ENCODE measurements around the gene SLC27A1.
A peak's percentile ranks its signal among the peaks of the same experiment; 100 is the strongest.

The SLC27A1 gene

DNA sequence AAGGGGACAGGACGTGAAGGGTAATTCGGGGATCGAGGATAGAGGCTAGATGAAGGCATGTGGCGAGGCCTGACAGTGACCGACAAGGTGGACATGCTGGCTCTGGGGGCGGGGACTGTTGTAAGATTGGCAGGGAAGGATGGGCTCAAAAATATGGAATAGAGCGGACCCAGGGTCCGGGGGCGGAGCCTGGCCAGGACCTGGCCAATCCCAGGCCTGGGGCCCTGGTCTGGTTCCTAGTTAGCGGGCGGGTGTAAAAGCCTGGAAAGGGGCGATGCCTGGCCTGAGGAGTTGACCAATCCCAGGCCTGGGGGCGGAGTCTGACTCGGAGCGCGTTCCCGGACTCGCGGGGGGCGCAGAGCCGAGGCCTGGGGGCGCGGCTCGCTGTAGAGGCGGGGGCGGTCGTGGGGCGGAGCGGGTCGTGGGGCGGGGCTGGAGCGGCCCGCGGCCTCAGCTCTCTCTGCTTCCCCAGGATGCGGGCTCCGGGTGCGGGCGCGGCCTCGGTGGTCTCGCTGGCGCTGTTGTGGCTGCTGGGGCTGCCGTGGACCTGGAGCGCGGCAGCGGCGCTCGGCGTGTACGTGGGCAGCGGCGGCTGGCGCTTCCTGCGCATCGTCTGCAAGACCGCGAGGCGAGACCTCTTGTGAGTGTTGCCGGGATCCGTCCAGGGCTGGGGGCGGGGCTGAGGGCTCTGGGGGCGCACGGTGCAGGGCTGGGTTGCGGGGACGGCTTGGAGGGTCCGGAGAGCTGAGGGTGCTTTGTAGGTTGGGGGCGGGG lies at the start of gene SLC27A1:
TSS of gene SLC27A1 (plus strand) at position 457 of the 774 bp plus-strand sequence. CDS start at position 474, 17 bp downstream.
- DNase-seq (ENCODE audit: low read depth in 2 of 2) = peak; percentile 77 to 88

DNA sequence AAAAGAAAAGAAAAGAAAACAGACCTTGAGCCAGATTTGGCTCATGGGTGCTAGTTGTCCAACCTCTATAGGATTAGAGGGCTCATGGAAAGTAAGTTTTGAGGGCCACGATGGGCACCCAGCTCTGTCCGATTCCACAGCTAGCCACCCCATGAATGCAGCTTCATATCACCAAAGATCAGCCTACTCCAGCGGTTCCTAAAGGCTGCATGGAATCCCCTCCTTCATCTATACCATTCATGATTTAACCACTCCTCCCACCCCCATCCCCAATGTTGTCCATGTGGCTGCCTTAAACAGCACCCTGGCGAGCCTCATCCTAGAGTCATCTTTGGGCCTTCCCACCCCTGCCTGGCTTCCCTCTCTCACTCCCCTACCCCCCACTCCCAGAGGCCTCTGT lies 48.4 kb upstream of the SLC27A1 start:
- DNase-seq (ENCODE audit: low read depth in 2 of 2) = no peak

DNA sequence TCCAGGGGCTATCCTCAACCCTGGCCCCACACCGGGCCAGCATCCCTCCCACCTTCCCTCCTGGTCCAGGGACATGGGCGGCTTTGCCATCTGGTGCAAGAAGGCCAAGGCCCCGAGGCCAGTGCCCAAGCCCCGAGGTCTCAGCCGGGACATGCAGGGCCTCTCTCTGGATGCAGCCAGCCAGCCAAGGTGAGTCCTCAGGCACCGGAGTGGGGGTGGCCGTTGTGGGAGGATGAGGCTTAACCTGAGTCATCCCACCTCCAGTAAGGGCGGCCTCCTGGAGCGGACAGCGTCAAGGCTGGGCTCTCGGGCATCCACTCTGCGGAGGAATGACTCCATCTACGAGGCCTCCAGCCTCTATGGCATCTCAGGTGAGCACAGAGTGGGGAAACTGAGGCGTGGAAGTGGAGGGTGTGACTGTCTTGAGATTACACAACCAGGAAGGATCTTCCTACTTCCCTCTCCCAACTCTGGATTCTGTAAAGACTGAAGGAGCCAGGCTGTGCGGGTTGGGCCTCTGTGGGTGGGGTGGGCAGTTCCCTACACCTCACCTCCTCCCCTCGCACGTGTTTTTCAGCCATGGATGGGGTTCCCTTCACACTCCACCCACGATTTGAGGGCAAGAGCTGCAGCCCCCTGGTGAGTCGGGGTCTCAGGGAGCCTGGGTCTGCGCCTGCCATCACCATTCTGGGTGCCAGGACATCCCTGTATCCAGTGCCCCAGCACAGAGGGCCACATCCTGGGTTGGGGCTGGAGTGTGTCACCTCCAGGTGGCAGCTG lies 46.7 kb upstream of the SLC27A1 start:
- DNase-seq (ENCODE audit: low read depth in 2 of 2) = no peak

DNA sequence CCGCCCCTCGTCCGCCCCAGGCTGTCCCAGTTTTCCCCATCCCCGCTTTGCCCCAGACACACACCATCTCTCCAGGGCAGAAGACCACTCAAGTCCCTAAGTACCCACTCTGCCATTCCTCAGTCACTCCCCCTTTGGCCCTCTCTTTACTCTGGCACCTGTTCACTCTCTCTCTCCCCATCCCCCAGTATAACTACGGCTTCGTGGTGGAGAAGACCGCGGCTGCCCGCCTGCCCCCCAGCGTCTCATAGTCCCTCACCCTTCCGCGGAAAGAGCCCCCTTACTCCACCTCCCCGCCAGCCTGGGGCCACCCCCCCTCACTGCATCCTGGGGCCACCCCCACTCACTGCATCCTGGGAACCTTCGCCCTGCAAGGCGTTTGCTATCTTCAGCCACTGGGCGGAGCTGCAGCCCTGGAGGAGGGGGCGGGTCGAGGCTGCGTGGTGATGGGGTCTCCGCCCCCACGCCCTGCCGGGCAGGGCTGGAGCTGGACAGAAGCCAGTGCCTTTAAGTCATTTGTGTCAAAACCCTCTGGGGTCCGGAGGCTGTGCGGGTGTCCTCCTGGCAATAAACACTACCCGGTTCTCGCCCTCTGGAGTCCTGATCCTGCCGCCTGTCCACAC lies 45.5 kb upstream of the SLC27A1 start:
- DNase-seq (ENCODE audit: low read depth in 2 of 2) = no peak

DNA sequence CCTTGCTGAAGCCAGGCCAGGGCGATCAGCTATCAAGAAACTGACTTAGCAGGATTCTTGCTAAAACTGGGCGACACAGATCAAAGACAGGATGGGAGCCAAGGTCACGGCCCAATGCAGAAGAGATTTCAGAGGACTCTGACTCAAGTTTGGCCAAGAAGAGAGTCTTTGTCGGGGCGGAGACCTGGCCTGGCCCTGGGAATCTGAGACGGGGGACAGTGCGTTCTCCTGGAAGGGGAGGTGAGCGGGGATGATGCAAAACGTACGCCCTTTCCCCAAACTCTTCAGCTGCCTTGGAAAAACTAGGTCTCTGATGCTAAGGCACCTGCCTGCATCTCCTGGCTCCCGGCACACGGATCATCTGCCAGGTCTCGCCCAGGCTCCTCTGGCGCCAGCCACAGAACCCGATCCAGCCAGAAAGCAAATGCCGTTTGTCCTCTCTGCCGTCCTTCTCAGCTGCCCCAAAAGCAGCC lies 40.6 kb upstream of the SLC27A1 start:
- DNase-seq (ENCODE audit: low read depth in 2 of 2) = no peak

DNA sequence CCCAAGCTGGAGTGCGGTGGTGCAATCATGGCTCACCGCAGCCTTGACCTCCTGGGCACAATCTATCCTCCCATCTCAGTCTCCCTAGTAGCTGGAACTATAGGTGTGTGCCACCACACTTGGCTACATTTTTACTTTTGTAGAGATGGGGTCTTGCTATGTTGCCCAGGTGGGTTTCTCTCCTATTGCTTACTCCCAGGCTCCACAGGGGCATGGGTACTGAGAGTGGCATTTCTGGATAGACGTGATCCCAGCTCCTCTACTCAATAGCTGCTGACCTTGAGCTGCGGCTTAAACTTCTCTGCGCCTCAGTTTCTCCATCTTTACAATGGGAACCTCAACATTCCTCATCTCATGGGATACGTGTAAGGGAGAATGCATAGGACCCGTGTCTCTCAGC lies 38.9 kb upstream of the SLC27A1 start:
- DNase-seq (ENCODE audit: low read depth in 2 of 2) = no peak

DNA sequence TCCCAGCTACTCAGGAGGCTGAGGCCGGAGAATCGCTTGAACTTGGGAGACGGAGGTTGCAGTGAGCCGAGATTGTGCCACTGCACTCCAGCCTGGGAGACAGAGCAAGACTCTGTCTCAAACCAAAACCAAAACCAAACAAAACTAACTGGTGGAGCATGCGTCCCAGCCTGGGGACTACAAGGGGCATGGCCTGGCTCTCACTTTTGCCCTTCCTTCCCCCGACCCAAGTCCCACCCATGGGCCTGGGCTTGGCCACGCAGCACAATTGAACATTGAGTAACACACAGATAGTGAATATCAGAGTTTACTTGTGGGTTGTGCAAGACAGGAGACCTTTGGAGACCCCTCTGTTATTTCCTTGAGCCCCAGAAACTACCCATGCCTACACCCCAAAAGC lies 35.1 kb upstream of the SLC27A1 start:
- DNase-seq (ENCODE audit: low read depth in 2 of 2) = no peak

DNA sequence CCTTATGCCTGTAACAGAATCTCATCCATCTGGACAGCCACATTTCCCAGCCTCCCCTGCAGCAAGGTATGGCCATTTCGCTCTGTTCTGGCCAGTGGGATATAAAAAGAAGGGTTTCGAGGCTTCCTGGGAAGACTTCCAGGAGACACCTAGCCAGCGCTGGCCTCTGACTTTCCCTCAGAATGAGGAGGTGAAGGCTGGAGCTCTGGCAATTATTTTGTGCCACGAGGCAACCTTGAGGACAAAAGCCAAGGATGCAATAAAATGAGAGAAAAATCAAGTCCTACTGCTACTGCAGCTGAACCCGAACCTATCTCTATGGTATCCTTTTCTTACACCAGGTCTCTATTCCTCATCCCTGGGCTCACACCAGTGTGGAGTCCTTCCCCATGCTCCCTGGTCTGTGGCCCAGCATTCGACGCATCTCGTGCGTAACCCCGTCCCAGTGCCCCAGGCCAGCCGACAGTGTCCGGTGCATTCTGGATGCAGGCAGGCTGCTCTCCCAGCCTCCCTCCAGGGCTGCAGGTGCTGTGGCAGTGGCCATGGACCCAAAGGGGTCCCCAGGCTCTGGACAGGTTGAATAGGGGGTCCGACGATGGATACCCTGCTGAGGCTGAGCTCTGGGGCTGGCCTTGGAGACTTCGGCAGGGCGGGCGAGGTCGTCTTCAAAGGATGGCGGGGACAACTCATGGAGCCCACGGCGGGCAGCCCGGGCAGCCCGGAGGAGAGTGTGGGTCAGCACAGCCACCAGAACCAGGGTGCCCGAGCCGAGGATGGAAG lies 34.0 kb upstream of the SLC27A1 start:
- DNase-seq (ENCODE audit: low read depth in 2 of 2) = no peak

DNA sequence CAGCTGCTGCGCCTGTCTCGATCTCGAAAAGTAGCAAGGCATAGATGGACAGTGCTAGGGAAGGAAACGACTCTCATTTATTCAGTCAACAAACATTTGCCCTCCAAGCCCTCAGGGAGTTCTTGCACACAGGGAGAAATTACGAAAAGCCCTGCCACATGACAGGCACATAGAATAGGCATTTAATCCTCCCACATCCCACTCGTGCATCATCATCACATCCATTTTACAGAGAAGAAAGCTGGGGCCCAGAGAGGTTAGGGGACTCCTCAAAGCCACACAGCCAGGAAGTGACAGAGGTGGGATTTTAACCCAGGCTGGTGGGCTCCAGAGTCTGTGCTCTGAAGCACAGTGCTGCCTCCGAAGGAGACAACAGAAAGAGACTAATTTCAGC lies 33.5 kb upstream of the SLC27A1 start:
- DNase-seq (ENCODE audit: low read depth in 2 of 2) = no peak

DNA sequence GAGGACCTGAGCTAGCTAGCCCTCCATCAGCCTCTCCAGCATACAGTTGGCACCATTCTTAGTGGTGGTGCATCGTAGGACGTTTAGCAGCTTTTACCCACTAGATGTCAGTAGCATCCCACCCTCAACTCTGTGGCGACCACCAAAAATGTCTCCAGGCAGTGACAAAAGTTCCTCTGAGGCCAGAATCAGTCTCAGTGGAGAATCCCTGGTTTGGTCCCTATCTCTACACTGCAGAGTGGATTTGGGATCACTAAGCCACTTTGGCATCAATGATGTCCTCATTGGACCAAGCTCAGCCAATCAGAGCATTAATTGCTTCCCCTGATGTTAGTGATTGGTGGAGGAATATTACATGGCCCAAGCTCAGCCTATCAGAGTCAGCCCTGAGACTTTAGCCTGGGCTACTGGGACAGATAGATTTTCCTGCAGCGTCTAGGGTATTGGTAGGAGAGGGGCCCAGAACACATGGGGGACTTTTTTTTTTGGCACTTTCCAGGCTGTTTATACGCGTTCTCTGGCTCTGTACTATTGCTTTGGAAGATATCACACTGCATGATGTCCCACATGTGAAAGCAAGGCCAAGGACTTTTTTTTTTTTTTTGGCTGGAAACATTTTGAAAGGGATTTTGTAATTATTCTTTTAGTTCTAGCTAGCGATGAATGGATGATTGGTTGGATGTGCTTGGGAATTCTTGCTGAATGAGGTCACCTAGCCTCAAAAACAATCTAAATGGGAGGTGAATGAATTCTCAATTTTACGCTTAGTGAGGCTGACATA lies 28.9 kb upstream of the SLC27A1 start:
- no peak for DNase-seq (ENCODE audit: low read depth in 2 of 2)

DNA sequence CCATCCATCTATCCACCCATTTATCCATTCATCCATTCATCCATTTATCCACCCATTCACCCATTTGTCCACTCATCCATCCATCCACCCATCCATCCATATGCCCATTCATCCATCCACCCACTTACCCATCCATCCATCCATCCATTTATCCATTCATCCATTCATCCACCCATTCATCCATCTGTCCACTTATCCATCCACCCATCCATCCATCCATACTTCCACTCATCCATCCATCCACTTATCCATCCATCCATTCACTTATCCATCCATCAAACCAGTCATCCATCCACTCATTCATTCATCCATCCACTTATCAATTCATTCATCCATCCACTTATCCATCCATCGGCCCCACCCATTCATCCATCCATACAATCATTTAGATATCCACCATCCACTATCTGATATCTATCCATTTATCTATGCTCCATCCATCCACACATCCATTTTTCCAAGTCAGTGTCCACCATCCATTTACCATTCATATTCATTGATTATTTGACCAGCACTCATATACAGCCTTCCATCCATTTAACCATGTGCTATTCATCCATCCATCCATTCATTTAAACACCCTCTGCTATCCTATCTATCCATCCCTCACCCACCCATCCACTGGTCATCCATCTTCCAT lies 24.7 kb upstream of the SLC27A1 start:
- no peak for DNase-seq (ENCODE audit: low read depth in 2 of 2)

DNA sequence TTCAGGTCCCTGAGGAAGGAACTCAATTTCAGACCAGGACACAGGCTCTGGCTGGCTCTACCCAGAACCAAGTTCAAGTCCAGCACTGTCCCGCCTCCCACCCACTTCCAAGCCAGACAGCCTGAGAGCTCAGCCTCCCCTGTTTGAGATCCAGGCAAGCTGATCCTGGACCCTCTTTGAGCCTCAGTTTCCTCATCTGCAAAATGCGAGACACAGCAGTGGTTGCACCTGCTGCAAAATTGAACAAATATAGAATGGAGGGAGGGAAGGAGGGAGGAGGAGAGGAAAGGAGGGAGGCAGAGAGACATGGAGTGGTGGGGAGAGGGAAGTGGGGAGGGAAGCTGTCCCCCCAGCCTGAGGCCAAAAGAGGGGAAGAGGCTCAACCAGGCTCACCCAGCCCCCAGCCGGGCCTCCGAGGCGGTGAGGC lies 22.6 kb upstream of the SLC27A1 start:
- DNase-seq (ENCODE audit: low read depth in 2 of 2) = no peak

DNA sequence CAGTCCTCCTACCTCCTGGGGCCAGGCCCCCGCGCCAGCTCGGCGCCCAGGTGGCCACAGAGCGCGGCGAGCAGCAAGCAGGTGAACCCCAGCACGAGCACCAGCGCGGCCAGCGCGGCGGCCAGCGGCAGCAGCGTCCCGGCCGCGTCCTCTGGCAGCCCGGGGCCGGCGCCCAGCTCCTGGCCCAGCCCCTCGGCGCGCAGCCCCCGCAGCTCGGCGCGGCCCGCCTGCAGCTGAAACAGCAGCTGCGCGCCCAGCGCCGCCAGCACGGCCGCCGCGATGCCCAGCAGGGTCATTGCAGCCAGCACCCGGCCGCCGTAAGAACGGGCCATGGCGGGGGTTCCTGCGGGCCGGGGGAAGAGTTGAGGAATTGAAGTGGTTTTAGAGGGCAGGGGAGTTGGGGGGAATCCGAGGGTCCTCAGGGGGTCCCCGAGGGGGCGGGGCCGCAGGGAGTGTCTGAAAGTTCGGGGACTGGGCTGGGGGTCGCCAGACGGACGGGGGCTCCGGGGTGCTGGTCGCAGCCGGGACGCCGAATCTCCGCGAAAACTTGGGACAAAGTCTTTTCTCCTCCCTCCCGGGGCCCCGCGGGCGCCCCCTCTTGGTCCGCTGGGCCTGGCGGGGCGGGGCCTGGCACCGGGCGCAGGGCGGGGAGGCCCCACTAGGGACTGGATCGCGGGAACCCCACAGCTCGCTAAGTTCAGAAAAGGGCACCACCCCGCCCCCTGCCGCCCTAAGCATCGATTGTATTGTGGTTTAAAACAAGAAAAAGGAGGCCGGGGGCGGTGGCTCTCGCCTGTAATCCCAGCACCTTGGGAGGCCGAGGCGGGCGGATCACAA lies 22.0 kb upstream of the SLC27A1 start, which contains the start of gene TMEM221:
TSS of gene TMEM221 (minus strand) at position 538 of the 837 bp plus-strand sequence. CDS start at position 332, 206 bp downstream.
- DNase-seq (ENCODE audit: low read depth in 2 of 2) = peak; percentile 47

DNA sequence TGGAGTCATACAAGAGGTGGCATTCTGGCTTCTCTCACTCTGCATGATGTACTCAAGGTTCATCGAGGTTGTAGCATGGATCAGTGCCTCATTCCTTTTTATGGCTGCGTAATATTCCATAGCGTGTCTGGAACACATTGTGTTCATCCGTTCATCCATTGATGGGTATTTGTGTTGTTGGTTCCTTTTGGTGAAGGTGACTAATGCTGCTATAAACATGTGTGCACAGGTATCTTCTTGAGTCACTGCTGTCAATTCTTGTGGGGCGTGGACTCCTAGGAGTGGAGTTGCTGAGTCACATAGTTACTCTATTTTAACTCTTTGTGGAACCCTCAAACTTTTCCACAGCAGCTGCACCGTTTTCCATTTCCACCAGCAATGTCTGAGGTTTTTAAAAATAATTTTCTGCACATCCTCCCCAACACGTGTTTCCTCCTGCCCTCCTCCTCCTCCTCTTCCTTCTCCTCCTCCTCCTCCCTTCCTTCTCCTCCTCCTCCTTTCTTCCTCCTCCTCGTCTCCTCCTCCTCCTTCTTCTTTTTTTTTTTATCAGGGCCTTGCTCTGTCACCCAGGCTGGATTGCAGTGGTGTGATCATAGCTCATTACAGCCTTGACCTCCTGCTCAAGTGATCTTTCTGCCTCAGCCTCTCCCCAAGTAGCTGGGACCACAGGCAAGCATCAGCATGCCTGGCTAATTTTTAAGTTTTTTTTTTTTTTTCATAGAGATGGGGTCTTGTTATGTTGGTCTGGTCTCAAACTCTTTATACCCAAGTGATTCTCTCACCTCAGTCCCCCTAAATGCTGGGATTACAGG lies 19.9 kb upstream of the SLC27A1 start:
- peak in 1 of 2 donors; percentile 37 for DNase-seq (ENCODE audit: low read depth in 2 of 2)

DNA sequence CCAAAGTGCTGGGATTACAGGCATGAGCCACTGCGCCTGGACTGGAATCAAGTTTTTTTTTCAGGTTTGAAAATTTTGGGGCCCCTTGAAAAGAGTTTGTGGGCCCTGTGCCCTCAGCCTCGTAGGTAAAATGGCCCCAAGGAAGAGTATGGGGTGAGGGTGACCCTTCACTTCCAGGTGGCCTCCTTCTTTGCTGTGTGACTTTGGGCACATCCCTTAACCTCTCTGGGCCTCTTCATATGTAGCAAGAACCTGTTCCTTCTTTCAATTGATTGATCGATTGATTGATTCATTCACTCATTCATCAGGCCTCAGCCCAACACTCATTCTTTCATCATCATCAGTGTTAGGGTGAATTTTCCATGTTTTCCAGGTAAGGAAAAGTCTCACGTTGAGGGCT lies 18.5 kb upstream of the SLC27A1 start:
- DNase-seq (ENCODE audit: low read depth in 2 of 2) = no peak

DNA sequence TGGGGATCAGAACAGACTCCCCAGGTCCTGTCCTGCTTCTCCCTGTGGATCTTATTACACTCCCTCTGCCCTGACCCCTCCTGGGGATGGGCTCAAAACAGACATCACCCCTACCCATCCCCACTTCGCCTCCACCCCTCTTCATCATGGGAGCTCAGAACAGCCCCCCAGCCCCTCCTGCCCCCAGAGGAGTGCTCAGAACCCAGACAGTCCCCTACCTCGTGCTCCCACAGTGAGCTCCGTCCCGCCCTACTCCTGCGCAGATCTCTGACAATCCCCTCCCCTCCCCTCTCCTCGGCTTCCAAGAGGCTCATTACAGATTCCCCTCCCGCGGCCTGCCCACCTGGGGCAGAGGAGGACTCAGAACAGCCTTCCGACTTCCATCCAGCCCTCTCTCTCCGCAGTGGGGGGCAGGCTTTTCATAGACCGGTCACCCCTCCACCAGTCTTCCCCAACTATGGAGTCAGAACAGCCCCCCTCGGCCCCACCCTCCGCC lies 15.7 kb upstream of the SLC27A1 start:
- DNase-seq (ENCODE audit: low read depth in 2 of 2) = no peak

DNA sequence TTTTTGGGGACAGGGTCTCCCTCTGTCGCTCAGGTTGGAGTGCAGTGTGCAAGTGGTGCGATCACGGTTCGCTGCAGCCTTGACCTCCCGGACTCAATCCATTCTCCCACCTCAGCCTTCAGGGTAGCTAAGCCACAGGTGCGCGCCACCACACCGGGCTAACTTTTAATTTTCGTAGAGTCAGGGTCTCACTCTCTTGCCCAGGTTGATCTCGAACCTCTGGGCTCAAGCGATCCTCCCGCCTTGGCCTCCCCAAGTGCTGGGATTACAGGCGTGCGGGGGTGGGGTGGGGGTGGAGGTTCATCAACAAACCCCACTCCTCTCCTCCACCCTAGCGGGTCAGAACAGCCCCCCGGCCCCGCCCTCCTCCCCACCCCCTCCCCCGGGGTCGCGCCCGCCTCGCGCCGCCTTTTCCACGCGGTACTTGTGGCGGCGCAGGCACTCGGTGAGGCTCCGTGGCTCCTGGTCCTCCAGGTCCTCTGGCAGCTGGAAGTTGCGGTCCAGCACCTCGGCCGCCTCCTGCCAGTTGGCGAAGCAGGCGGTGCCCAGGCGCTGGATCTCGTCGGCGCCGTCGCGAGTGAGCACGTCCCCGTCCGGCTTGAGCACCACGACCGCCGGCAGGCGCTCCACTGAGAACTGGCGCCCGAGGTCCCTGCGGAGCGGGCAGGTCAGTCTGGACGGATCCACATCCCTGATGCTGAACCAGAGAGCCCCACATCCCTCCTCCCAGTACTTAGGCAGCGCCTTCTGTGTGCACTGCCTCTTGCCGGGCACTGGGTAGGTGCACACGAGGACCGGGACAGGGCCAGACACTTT lies 14.8 kb upstream of the SLC27A1 start:
- no peak for DNase-seq (ENCODE audit: low read depth in 2 of 2)

All from stimulated activated CD4-positive, alpha-beta T cell treated with anti-CD3 and anti-CD28 coated beads, Interleukin-4, amount 100 ng/mL, for 48 hours (primary cell).